Stomach (tissue), 9 donors: ENCODE measurements around the gene LMCD1. TPM values are rescaled to one million over a fixed set of nuclear protein-coding genes. Genes with fewer than 3 reads are reported as not detected.

Experiments used
- DNase-seq, 2 donors: peaks; one replicate each; pipeline versions ENCODE4 v3.0.0 to v3.0.0-alpha.2; 2013 to 2019
- H3K27ac ChIP-seq, 5 donors: fragments of 200-600 bp in 4 of 5; sonication (generic) in 4 of 5; one replicate each; pipeline ENCODE4 v1.5.1; 2013 to 2019; ENCODE audit warnings: mild to moderate bottlenecking in 1 of 5, moderate library complexity in 1 of 5
- H3K27me3 ChIP-seq, 3 donors: fragments of 200-600 bp; sonication (generic); one replicate each; pipeline ENCODE4 v1.5.1; 2017 to 2019; ENCODE audit warnings: mixed run types in 1 of 3
- H3K36me3 ChIP-seq, 4 donors: fragments of 200-600 bp; sonication (generic); 1 replicate in 3 of 4; 2 replicates in 1 of 4; pipeline ENCODE4 v1.5.1; 2016 to 2019
- H3K4me1 ChIP-seq, 4 donors: fragments of 200-600 bp; sonication (generic); one replicate each; pipeline ENCODE4 v1.5.1; 2016 to 2019
- H3K4me3 ChIP-seq, 4 donors: fragments of 200-600 bp; sonication (generic) in 3 of 4; one replicate each; pipeline ENCODE4 v1.5.1; 2016 to 2019; ENCODE audit warnings: mild to moderate bottlenecking in 1 of 4
- H3K9me3 ChIP-seq, 4 donors: fragments of 200-600 bp; sonication (generic); one replicate each; pipeline ENCODE4 v1.5.1; 2016 to 2019
- EP300 ChIP-seq: sonication (generic); formaldehyde crosslinking; IDR thresholded peaks from one replicate; pipeline ENCODE4 v1.6.1; 2017; ENCODE audit warnings: antibody characterized with exemption
- POLR2A ChIP-seq, 4 donors: fragments of 450-650 bp; IDR thresholded peaks; one replicate each; pipeline ENCODE4 v1.6.1; 2016; ENCODE audit warnings: antibody characterized with exemption in 4 of 4, control low read depth in 2 of 4, mild to moderate bottlenecking in 1 of 4, moderate library complexity in 1 of 4
- POLR2AphosphoS5 ChIP-seq, 3 donors: sonication (generic); formaldehyde crosslinking; IDR thresholded peaks; one replicate each; pipeline ENCODE4 v1.6.1; 2016; ENCODE audit warnings: antibody characterized with exemption in 3 of 3
- WGBS, 5 donors: extraction: QIAGEN DNeasy Blood & Tissue Kit in 3 of 5; methylation state at CpG; one replicate each; pipeline versions ENCODE4 v1.1.5 to v1.1.7; 2013 to 2018; 5-methylcytosine and 5-hydroxymethylcytosine counted together
- intact Hi-C: fragments of 100-400 bp; cut with DNase I; formaldehyde crosslinking; loops from one replicate; pipeline ENCODE4 v1.15.1; 2023; ENCODE audit warnings: low total_unique reads
- polyA plus RNA-seq, 3 donors: library from polyadenylated mRNA; stranded (reverse); fragments of 200-250 nt; gene quantifications; one replicate each; pipeline ENCODE4 v1.2.3, GENCODE V29; 2013
- total RNA-seq, 5 donors: library from RNA; depleted of rRNA; stranded (reverse); fragments of >200 nt; gene quantifications; one replicate each; pipeline versions ENCODE4 v1.1.0 to v1.2.3, GENCODE V29; 2014 to 2016
- TF ChIP-seq, protein P1 (sequence below), 7 experiments: fragments of 450-650 bp in 4 of 7; fragments of 200-600 bp in 3 of 7; sonication (generic) in 3 of 7; IDR thresholded peaks; one replicate each; pipeline ENCODE4 v1.5.1; 2016 to 2019; ENCODE audit warnings: antibody characterized with exemption in 7 of 7, control low read depth in 2 of 7, mild to moderate bottlenecking in 1 of 7
- donor health status: healthy with polysubstance abuse.
- donor health status: Bipolar disorder and iron deficiency.
- donor health status: healthy.

The LMCD1 gene
- total and polyA plus RNA-seq, 8 donors: 0.58 to 60.2 (median 23.7) TPM

DNA sequence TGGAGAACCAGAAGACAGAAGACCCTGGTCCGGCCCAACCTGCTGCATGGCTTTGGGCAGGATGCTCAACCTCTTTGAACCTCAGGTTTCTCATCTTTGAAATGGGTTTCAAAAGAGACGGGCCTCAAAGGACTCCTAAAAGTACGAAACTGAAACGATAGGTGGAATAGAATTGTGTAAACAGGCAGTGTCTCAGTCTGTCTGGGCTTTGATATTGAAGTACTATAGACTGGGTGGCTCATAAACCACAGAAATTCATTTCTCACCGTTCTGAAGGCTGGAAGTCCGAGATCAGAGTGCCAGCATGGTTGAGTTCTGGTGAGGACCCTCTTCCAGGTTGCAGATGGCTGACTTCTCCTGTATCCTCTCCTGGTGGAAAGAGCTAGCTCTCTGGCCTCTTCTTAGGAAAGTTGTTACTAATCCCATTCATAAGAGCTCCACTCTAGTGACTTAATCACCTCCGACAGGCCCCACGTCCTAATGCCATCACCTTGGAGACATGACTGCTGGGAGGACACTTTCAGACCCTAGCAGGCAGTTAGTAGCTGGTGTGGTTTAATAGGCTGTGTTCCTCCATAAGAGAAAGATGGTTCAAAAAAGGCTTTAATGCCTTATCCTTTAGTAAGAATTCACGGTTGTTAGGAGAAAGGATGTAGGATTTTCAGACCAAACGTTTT, 107.3 kb downstream of the LMCD1 start:
- WGBS, 5 donors: 85 to 89% (median 87%) methylated on average over 10 of the region's 10 CpGs
- intact Hi-C loops: loop anchor here (10.0 kb wide), 1 partner anchor 174 kb away; no protein-coding TSS in a partner anchor
- TF ChIP-seq POLR2A (IDR thresholded peaks at IDR 0.05) (no peak), EP300 (no peak), POLR2AphosphoS5 (IDR thresholded peaks at IDR 0.05) (no peak)
- TF ChIP-seq, protein P1, sequence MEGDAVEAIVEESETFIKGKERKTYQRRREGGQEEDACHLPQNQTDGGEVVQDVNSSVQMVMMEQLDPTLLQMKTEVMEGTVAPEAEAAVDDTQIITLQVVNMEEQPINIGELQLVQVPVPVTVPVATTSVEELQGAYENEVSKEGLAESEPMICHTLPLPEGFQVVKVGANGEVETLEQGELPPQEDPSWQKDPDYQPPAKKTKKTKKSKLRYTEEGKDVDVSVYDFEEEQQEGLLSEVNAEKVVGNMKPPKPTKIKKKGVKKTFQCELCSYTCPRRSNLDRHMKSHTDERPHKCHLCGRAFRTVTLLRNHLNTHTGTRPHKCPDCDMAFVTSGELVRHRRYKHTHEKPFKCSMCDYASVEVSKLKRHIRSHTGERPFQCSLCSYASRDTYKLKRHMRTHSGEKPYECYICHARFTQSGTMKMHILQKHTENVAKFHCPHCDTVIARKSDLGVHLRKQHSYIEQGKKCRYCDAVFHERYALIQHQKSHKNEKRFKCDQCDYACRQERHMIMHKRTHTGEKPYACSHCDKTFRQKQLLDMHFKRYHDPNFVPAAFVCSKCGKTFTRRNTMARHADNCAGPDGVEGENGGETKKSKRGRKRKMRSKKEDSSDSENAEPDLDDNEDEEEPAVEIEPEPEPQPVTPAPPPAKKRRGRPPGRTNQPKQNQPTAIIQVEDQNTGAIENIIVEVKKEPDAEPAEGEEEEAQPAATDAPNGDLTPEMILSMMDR (IDR thresholded peaks at IDR 0.05): no peak
- H3K36me3 ChIP-seq: no peaks in the 10 kb centered on the region
- H3K4me1 ChIP-seq: peaks cover 7 to 16% (median 11%) of the 10 kb centered on the region in 4 donors
- DNase-seq: no peak
- H3K4me3 ChIP-seq: no peak overlapping the region
- no peaks in the 10 kb centered on the region for H3K9me3 ChIP-seq
- no peaks in the 10 kb centered on the region for H3K27me3 ChIP-seq
- H3K27ac ChIP-seq: no peak overlapping the region

DNA sequence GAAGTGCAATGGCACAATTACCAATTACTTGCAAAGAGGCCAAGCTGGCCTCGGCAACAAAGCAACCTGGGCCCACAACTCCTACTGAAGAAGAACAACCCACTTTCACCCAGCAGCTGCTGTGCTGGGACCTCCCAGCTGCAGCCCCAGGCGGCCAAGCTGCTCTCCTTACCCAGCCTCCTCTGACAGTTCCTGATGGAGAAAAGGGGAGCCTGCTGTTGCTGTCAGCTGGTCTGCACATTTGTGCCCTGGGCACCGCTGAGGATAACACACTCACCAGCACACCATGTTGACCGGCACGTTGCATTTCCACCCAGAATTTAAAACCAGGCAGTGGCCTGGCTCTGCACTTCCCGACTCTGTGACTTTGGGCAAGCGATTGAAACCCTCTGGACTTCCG, 109.3 kb downstream of the LMCD1 start:
- no peak for DNase-seq
- peaks cover 7 to 16% (median 11%) of the 10 kb centered on the region in 4 donors for H3K4me1 ChIP-seq
- no peaks in the 10 kb centered on the region for H3K9me3 ChIP-seq
- no peak overlapping the region for H3K27ac ChIP-seq
- H3K27me3 ChIP-seq: no peaks in the 10 kb centered on the region
- intact Hi-C loops: no loop called here
- H3K36me3 ChIP-seq: no peaks in the 10 kb centered on the region
- WGBS, 5 donors: 78 to 90% (median 83%) methylated on average over 7 to 8 of the region's 8 CpGs
- no peak for TF ChIP-seq EP300
- TF ChIP-seq, protein P1 (IDR thresholded peaks at IDR 0.05): no peak
- no peak overlapping the region for H3K4me3 ChIP-seq

DNA sequence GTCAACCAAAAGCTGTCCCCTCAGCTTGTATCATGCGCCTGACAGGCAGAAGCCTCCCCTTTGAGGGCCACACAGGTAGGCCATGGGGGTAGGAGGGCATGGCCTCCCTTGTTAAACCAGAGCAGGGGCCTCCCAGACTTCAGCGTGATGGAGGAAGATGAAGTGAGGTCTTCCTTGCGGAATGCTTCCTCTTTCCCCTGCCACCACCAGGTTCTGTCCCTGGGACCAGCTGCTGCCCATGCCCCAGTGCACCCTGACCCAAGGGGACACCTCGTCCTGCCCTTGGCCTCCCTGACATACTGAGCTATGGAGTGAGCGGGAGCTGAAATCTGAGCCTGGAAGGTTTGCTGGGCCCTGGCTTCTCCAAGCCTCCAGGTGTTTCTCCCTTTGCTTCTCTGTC, 116.3 kb downstream of the LMCD1 start:
- H3K4me1 ChIP-seq: peaks cover 0 to 10% (median 7%) of the 10 kb centered on the region in 4 donors
- TF ChIP-seq POLR2A (IDR thresholded peaks at IDR 0.05) (no peak), POLR2AphosphoS5 (IDR thresholded peaks at IDR 0.05) (no peak), EP300 (no peak)
- TF ChIP-seq, protein P1 (IDR thresholded peaks at IDR 0.05): no peak
- peaks cover 0 to 10% (median 4%) of the 10 kb centered on the region in 4 donors for H3K9me3 ChIP-seq
- no peaks in the 10 kb centered on the region for H3K27me3 ChIP-seq
- H3K36me3 ChIP-seq: no peaks in the 10 kb centered on the region
- no peak overlapping the region for H3K4me3 ChIP-seq
- 89 to 100% (median 96%) methylated on average over 3 to 5 of the region's 5 CpGs for WGBS, 5 donors
- intact Hi-C loops: no loop called here
- DNase-seq: peak in 1 of 2 donors; percentile 9
- no peak overlapping the region for H3K27ac ChIP-seq

- no peak overlapping the region for H3K27ac ChIP-seq
- H3K4me3 ChIP-seq: no peak overlapping the region
- DNase-seq: peak in 1 of 2 donors; percentile 9
- peaks cover 0 to 10% (median 4%) of the 10 kb centered on the region in 4 donors for H3K9me3 ChIP-seq
- no peak for TF ChIP-seq POLR2A (IDR thresholded peaks at IDR 0.05)
- TF ChIP-seq EP300: no peak
- no peak for TF ChIP-seq POLR2AphosphoS5 (IDR thresholded peaks at IDR 0.05)
- TF ChIP-seq, protein P1 (IDR thresholded peaks at IDR 0.05): no peak
- no peaks in the 10 kb centered on the region for H3K27me3 ChIP-seq
- intact Hi-C loops: no loop called here
- 89 to 98% (median 94%) methylated on average over 4 of the region's 4 CpGs for WGBS, 5 donors
- H3K4me1 ChIP-seq: peaks cover 0 to 17% (median 12%) of the 10 kb centered on the region in 4 donors
- H3K36me3 ChIP-seq: no peaks in the 10 kb centered on the region
Observed at GRCh38 chr3:8618950-8619349, 117.3 kb downstream of the LMCD1 start.
